CD14-positive monocyte (primary cell): ENCODE data around the gene TMEM150A. TPM values are rescaled to one million over a fixed set of nuclear protein-coding genes. Genes with fewer than 3 reads are reported as not detected.

Source experiments
- DNase-seq, 3 donors: peaks; one replicate each; pipeline ENCODE4 v3.0.0-alpha.2; 2011 to 2022
- H2AFZ ChIP-seq: 2 replicates; pipeline ENCODE4 v1.6.0; 2012; ENCODE audit warnings: mild to moderate bottlenecking, low read depth, low read length, inconsistent platforms; ENCODE audit not compliant: insufficient read depth, poor library complexity, severe bottlenecking
- H3K27ac ChIP-seq, 2 donors: 1 replicate in 1 of 2; 2 replicates in 1 of 2; pipeline ENCODE4 v1.5.1; 2012 to 2013; ENCODE audit warnings: low read length in 2 of 2, control low read depth in 1 of 2, inconsistent platforms in 1 of 2, low read depth in 1 of 2, mild to moderate bottlenecking in 1 of 2
- H3K27me3 ChIP-seq, 2 donors: one replicate each; pipeline versions ENCODE4 v1.6.0 to v1.6.1; 2011 to 2013; ENCODE audit warnings: low read length in 2 of 2; ENCODE audit not compliant: control insufficient read depth in 2 of 2, insufficient read depth in 2 of 2
- H3K36me3 ChIP-seq, 2 donors: replicated peaks in 1 of 2; 1 replicate in 1 of 2; 2 replicates in 1 of 2; pipeline versions ENCODE4 v1.5.1 to v1.6.1; 2012 to 2013; ENCODE audit warnings: low read length in 2 of 2, control low read depth in 1 of 2, inconsistent platforms in 1 of 2, mild to moderate bottlenecking in 1 of 2; ENCODE audit not compliant: insufficient read depth in 2 of 2, control insufficient read depth in 1 of 2
- H3K4me1 ChIP-seq, 2 donors: 1 replicate in 1 of 2; 2 replicates in 1 of 2; pipeline versions ENCODE4 v1.5.1 to v1.6.1; 2012 to 2013; ENCODE audit warnings: low read length in 2 of 2, control low read depth in 1 of 2, inconsistent platforms in 1 of 2, mild to moderate bottlenecking in 1 of 2, moderate library complexity in 1 of 2; ENCODE audit not compliant: insufficient read depth in 2 of 2, control insufficient read depth in 1 of 2
- H3K4me2 ChIP-seq: replicated peaks from 2 replicates; pipeline ENCODE3; 2012; ENCODE audit warnings: low read length, moderate library complexity, mild to moderate bottlenecking; ENCODE audit not compliant: poor library complexity, severe bottlenecking; ENCODE audit errors: extremely low read depth
- H3K4me3 ChIP-seq, 3 experiments: fragments of 200-600 bp in 1 of 3; sonication (generic) in 1 of 3; replicated peaks in 1 of 3; 1 replicate in 2 of 3; 2 replicates in 1 of 3; pipeline ENCODE4 v1.5.1; 2011 to 2013; ENCODE audit warnings: low read length in 3 of 3, mild to moderate bottlenecking in 3 of 3, control low read depth in 2 of 3, low read depth in 2 of 3, inconsistent platforms in 1 of 3, moderate library complexity in 1 of 3
- H3K79me2 ChIP-seq: 2 replicates; pipeline ENCODE4 v1.6.0; 2012; ENCODE audit warnings: mild to moderate bottlenecking, control low read depth, inconsistent platforms, low read length, moderate library complexity; ENCODE audit not compliant: insufficient read depth
- H3K9ac ChIP-seq: 2 replicates; pipeline ENCODE4 v1.6.0; 2017; ENCODE audit warnings: low read length, mild to moderate bottlenecking; ENCODE audit not compliant: insufficient read depth, poor library complexity, severe bottlenecking
- H3K9me3 ChIP-seq, 2 donors: replicated peaks in 1 of 2; 1 replicate in 1 of 2; 2 replicates in 1 of 2; pipeline versions ENCODE4 v1.5.1 to v1.6.1; 2012 to 2013; ENCODE audit warnings: low read length in 2 of 2, control low read depth in 1 of 2; ENCODE audit not compliant: control insufficient read depth in 1 of 2, insufficient read depth in 1 of 2
- H4K20me1 ChIP-seq: 2 replicates; pipeline ENCODE4 v1.6.0; 2012; ENCODE audit warnings: mild to moderate bottlenecking, low read length, control low read depth, moderate library complexity; ENCODE audit not compliant: insufficient read depth
- H3K27ac Mint-ChIP-seq, 7 donors: one replicate each; pipeline ENCODE4 v1.8.0; 2020; ENCODE audit warnings: mild to moderate bottlenecking in 7 of 7, mixed read lengths in 7 of 7, moderate library complexity in 6 of 7, inconsistent platforms in 2 of 7
- H3K27me3 Mint-ChIP-seq, 3 donors: one replicate each; pipeline ENCODE4 v1.8.0; 2021 to 2022; ENCODE audit warnings: low read depth in 3 of 3, mild to moderate bottlenecking in 3 of 3, mixed read lengths in 3 of 3, moderate library complexity in 3 of 3, inconsistent platforms in 1 of 3
- H3K36me3 Mint-ChIP-seq, 2 donors: one replicate each; pipeline ENCODE4 v1.8.0; 2020; ENCODE audit warnings: mixed read lengths in 2 of 2, inconsistent platforms in 1 of 2, mild to moderate bottlenecking in 1 of 2
- H3K4me1 Mint-ChIP-seq: one replicate; pipeline ENCODE4 v1.8.0; 2020; ENCODE audit warnings: mild to moderate bottlenecking, mixed read lengths
- H3K4me3 Mint-ChIP-seq, 2 donors: one replicate each; pipeline ENCODE4 v1.8.0; 2020; ENCODE audit warnings: mild to moderate bottlenecking in 2 of 2, mixed read lengths in 2 of 2, moderate library complexity in 1 of 2
- H3K9me3 Mint-ChIP-seq, 7 donors: one replicate each; pipeline ENCODE4 v1.8.0; 2020 to 2022; ENCODE audit warnings: mixed read lengths in 7 of 7, mild to moderate bottlenecking in 6 of 7, moderate library complexity in 6 of 7, inconsistent platforms in 2 of 7
- WGBS: methylation state at CpG from one replicate; pipeline ENCODE4 v1.1.5; 2013; ENCODE audit warnings: missing lambda C conversion rate; ENCODE audit not compliant: insufficient coverage; 5-methylcytosine and 5-hydroxymethylcytosine counted together
- intact Hi-C, 2 donors: fragments of 100-400 bp; cut with micrococcal nuclease; formaldehyde crosslinking; loops; one replicate each; pipeline versions ENCODE4 v1.15.0 to v1.15.1; 2023
- polyA plus RNA-seq, 3 donors: library from polyadenylated mRNA; depleted of rRNA in 1 of 3; unstranded in 2 of 3; stranded (reverse) in 1 of 3; fragments of 300-500 nt in 2 of 3; fragments of >200 nt in 1 of 3; fragmentation: Illumina TruSeq in 2 of 3; gene quantifications; 1 replicate in 2 of 3; 2 replicates in 1 of 3; pipeline ENCODE4 v1.2.3, GENCODE V29; 2012 to 2021
- small RNA-seq: library from RNA; depleted of rRNA; stranded (forward); fragments of <200 nt; gene quantifications from one replicate; pipeline ENCODE3, GENCODE V24; 2012; ENCODE audit warnings: low read depth; ENCODE audit not compliant: insufficient read length
- TF ChIP-seq, protein P1 (sequence below): fragments of 200-600 bp; IDR thresholded peaks from one replicate; pipeline ENCODE4 v1.8.0; 2022; ENCODE audit warnings: antibody characterized with exemption, mild to moderate bottlenecking

The TMEM150A gene
- polyA plus RNA-seq, 3 donors: 24.7 to 29.1 (median 26.6) TPM

DNA sequence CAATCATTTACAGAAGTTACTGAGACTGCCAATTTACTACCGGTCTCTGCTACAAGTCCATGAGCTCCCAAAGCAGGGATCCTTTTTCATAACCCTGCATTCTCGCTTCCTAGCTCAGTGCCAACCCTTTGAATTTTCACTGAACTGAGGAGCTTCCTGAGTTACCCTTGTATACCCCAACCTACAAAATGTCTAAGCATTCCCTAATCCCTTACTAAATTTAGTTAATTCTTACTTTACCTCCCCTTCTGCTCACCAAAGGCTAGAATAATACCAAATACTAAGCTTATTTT is 53.9 kb downstream of the TMEM150A start:
- Histone ChIP-seq H2AFZ (no peak overlapping the region), H3K4me3 (no peak overlapping the region), H3K9ac (no peak overlapping the region), H3K4me1 (peaks cover 19 to 27% of the 10 kb centered on the region in 2 donors), H3K27me3 (no peaks in the 10 kb centered on the region), H3K9me3 (no peaks in the 10 kb centered on the region), H3K4me2 (no peak overlapping the region), H3K79me2 (peaks cover 3% of the 10 kb centered on the region), H3K36me3 (peaks cover 44 to 84% of the 10 kb centered on the region in 2 donors), H3K27ac (no peak overlapping the region), H4K20me1 (peaks cover 35% of the 10 kb centered on the region)
- Mint-ChIP-seq H3K4me1 (peaks cover 28% of the 10 kb centered on the region), H3K36me3 (peaks cover 55 to 81% of the 10 kb centered on the region in 2 donors), H3K27ac (peak overlapping the region in 1 of 7 donors; percentile 82), H3K4me3 (no peak overlapping the region), H3K27me3 (peaks cover 0 to 2% (median 0%) of the 10 kb centered on the region in 3 donors), H3K9me3 (no peaks in the 10 kb centered on the region)
- 85% methylated on average over 2 of the region's 2 CpGs for WGBS
- intact Hi-C loops: no loop called here
- TF ChIP-seq, protein P1, sequence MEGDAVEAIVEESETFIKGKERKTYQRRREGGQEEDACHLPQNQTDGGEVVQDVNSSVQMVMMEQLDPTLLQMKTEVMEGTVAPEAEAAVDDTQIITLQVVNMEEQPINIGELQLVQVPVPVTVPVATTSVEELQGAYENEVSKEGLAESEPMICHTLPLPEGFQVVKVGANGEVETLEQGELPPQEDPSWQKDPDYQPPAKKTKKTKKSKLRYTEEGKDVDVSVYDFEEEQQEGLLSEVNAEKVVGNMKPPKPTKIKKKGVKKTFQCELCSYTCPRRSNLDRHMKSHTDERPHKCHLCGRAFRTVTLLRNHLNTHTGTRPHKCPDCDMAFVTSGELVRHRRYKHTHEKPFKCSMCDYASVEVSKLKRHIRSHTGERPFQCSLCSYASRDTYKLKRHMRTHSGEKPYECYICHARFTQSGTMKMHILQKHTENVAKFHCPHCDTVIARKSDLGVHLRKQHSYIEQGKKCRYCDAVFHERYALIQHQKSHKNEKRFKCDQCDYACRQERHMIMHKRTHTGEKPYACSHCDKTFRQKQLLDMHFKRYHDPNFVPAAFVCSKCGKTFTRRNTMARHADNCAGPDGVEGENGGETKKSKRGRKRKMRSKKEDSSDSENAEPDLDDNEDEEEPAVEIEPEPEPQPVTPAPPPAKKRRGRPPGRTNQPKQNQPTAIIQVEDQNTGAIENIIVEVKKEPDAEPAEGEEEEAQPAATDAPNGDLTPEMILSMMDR: no peak
- DNase-seq: no peak

Small RNA genes lying within 50 kb of the gene (small RNA-seq; reads per million reads assigned to genes)
- gene RN7SL126P: not detected

Other genes starting within 250 kb of the TMEM150A start
- gene RETSAT, start 248.2 kb downstream of the TMEM150A start, polyA plus RNA-seq: 10 to 100 TPM; 12.4 to 15.8 (median 15.0) TPM
- gene ELMOD3, start 247.9 kb downstream of the TMEM150A start, polyA plus RNA-seq: 10 to 100 TPM in 1 of 3 donors, 1 to 10 TPM in 2; 6.1 to 53.3 (median 7.2) TPM
- gene CAPG, start 192.3 kb downstream of the TMEM150A start, polyA plus RNA-seq: 100 to 1,000 TPM; 474 to 847 (median 631) TPM
- not detected for gene SH2D6, start 184.0 kb downstream of the TMEM150A start, polyA plus RNA-seq
- gene MAT2A, start 63.5 kb downstream of the TMEM150A start, polyA plus RNA-seq: 100 to 1,000 TPM in 2 of 3 donors, 10 to 100 TPM in 1; 97.0 to 454 (median 117) TPM
- 10 to 100 TPM; 24.0 to 34.4 (median 32.0) TPM for gene GGCX, start 41.2 kb downstream of the TMEM150A start, polyA plus RNA-seq
- 100 to 1,000 TPM; 260 to 761 (median 623) TPM for gene VAMP8, start 25.1 kb downstream of the TMEM150A start, polyA plus RNA-seq
- gene VAMP5, start 18.3 kb downstream of the TMEM150A start, polyA plus RNA-seq: 100 to 1,000 TPM; 154 to 251 (median 171) TPM
- gene RNF181, start 7.0 kb downstream of the TMEM150A start, polyA plus RNA-seq: 100 to 1,000 TPM; 254 to 475 (median 382) TPM
- 10 to 100 TPM; 24.2 to 32.9 (median 30.7) TPM for gene C2orf68, start 9.4 kb upstream of the TMEM150A start, polyA plus RNA-seq
- gene USP39, start 13.5 kb upstream of the TMEM150A start, polyA plus RNA-seq: 10 to 100 TPM; 46.5 to 48.3 (median 48.0) TPM
- under 1 TPM in 2 of 3 donors, not detected in 1; 0.18 to 0.47 TPM for gene SFTPB, start 65.5 kb upstream of the TMEM150A start, polyA plus RNA-seq
- gene GNLY, start 91.7 kb upstream of the TMEM150A start, polyA plus RNA-seq: 10 to 100 TPM in 2 of 3 donors, 1 to 10 TPM in 1; 4.6 to 13.2 (median 11.1) TPM
- 1 to 10 TPM; 2.0 to 3.9 (median 2.1) TPM for gene ATOH8, start 151.3 kb upstream of the TMEM150A start, polyA plus RNA-seq